HG02973 (cell line): ENCODE results near the gene MARCKSL1.
A peak's percentile ranks its signal among the peaks of the same experiment; 100 is the strongest.
"Not testable (repeated sequence)": the region's sequence is repeated elsewhere in the genome, so short reads cannot be mapped to it uniquely, and the experiment has no call there.

Source experiments
- ATAC-seq: cut with Tn5 transposase; IDR thresholded peaks from one replicate; pipeline ENCODE4 v1.9.1; 2021; ENCODE audit warnings: moderate library complexity; ENCODE audit not compliant: unreplicated experiment

The MARCKSL1 gene

GRCh38 chr1:32291708-32292538, 44.1 kb downstream of the MARCKSL1 start, which contains the start of gene HDAC1:
HDAC1 (plus strand) TSS chr1:32292083; CDS start chr1:32292170, 87 bp downstream.
- peak; percentile 95 for ATAC-seq

- peak; percentile 6 for ATAC-seq
These were observed 44.8 kb downstream of the MARCKSL1 start for GRCh38 chr1:32291145-32291707.

- no peak for ATAC-seq
These were observed 46.8 kb downstream of the MARCKSL1 start for GRCh38 chr1:32289256-32289655.

- ATAC-seq, result no peak
These were observed 49.3 kb downstream of the MARCKSL1 start for GRCh38 chr1:32286763-32287162.

GRCh38 chr1:32285658-32286057, 50.4 kb downstream of the MARCKSL1 start:
- ATAC-seq, result no peak

- not testable (repeated sequence) for ATAC-seq
These were observed 51.3 kb downstream of the MARCKSL1 start for GRCh38 chr1:32284777-32285176.
